HG03439 (cell line): ENCODE data around the gene BLACAT1.
"Not testable (repeated sequence)": the region's sequence is repeated elsewhere in the genome, so short reads cannot be mapped to it uniquely, and the experiment has no call there.

Experiments used
- ATAC-seq: cut with Tn5 transposase; IDR thresholded peaks from one replicate; pipeline ENCODE4 v1.9.1; 2021; ENCODE audit warnings: mild to moderate bottlenecking, moderate library complexity; ENCODE audit not compliant: unreplicated experiment

The BLACAT1 gene

GRCh38 chr1:205421798-205422197, 34.0 kb downstream of the BLACAT1 start, which contains the start of gene LEMD1:
LEMD1 (minus strand) TSS chr1:205422056; CDS start chr1:205420536, 1,520 bp downstream.
- no peak for ATAC-seq

- ATAC-seq, result no peak
Observed at GRCh38 chr1:205420938-205421337, 34.9 kb downstream of the BLACAT1 start.

- ATAC-seq, result no peak
Observed at GRCh38 chr1:205417870-205418635, 37.8 kb downstream of the BLACAT1 start.

- ATAC-seq, result no peak
Observed at GRCh38 chr1:205416322-205416721, 39.5 kb downstream of the BLACAT1 start.

- ATAC-seq, result no peak
Observed at GRCh38 chr1:205410581-205411298, 45.1 kb downstream of the BLACAT1 start.

- ATAC-seq, result no peak
Observed at GRCh38 chr1:205407970-205408369, 47.9 kb downstream of the BLACAT1 start.

- ATAC-seq, result not testable (repeated sequence)
Observed at GRCh38 chr1:205406252-205406651, 49.6 kb downstream of the BLACAT1 start.
